HG03066 (cell line): ENCODE measurements around the gene TUBA3E.
"Not testable (repeated sequence)": the region's sequence is repeated elsewhere in the genome, so short reads cannot be mapped to it uniquely, and the experiment has no call there.

Source experiments
- ATAC-seq: cut with Tn5 transposase; IDR thresholded peaks from one replicate; pipeline ENCODE4 v1.9.1; 2021; ENCODE audit warnings: low read depth; ENCODE audit not compliant: unreplicated experiment

Gene TUBA3E

GRCh38 chr2:130150181-130151144 lies 47.8 kb downstream of the TUBA3E start:
- ATAC-seq, result no peak

- ATAC-seq, result not testable (repeated sequence)
Observed at GRCh38 chr2:130148515-130148914, 49.7 kb downstream of the TUBA3E start.

GRCh38 chr2:130145006-130145414 lies 53.2 kb downstream of the TUBA3E start, which contains the start of gene CCDC74B:
Gene CCDC74B, minus strand, starts transcription at chr2:130145112. Its CDS starts 116 bp downstream, at chr2:130144996.
- ATAC-seq, result peak; percentile 86

- not testable (repeated sequence) for ATAC-seq
Observed at GRCh38 chr2:130143266-130144039, 54.8 kb downstream of the TUBA3E start.

- not testable (repeated sequence) for ATAC-seq
Observed at GRCh38 chr2:130142396-130143265, 55.6 kb downstream of the TUBA3E start.
